Liver (tissue), 9 donors: ENCODE data around the gene CABLES1. TPM values are rescaled to one million over a fixed set of nuclear protein-coding genes. Genes with fewer than 3 reads are reported as not detected.

ENCODE experiments used
- DNase-seq: peaks from one replicate; pipeline ENCODE4 v3.0.0-alpha.2; 2017; ENCODE audit warnings: low spot score
- H3K27ac ChIP-seq, 2 donors: one replicate each; pipeline ENCODE4 v1.7.0; 2013; ENCODE audit warnings: inconsistent platforms in 2 of 2, low read length in 2 of 2, control low read depth in 1 of 2, low read depth in 1 of 2, mild to moderate bottlenecking in 1 of 2
- H3K27me3 ChIP-seq, 4 donors: one replicate each; pipeline versions ENCODE4 v1.6.1 to v1.7.0; 2013; ENCODE audit warnings: low read length in 3 of 4, inconsistent platforms in 1 of 4, mild to moderate bottlenecking in 1 of 4, moderate library complexity in 1 of 4; ENCODE audit not compliant: control insufficient read depth in 4 of 4, insufficient read depth in 4 of 4
- H3K36me3 ChIP-seq, 4 donors: one replicate each; pipeline versions ENCODE4 v1.6.1 to v1.7.0; 2013; ENCODE audit warnings: low read length in 3 of 4, mild to moderate bottlenecking in 3 of 4, low read depth in 1 of 4, moderate library complexity in 1 of 4; ENCODE audit not compliant: control insufficient read depth in 4 of 4, insufficient read depth in 3 of 4
- H3K4me1 ChIP-seq, 4 donors: one replicate each; pipeline versions ENCODE4 v1.6.1 to v1.7.0; 2013; ENCODE audit warnings: low read length in 3 of 4, mild to moderate bottlenecking in 3 of 4, moderate library complexity in 1 of 4; ENCODE audit not compliant: control insufficient read depth in 4 of 4, insufficient read depth in 4 of 4
- H3K4me3 ChIP-seq, 3 donors: one replicate each; pipeline versions ENCODE4 v1.6.1 to v1.7.0; 2013; ENCODE audit warnings: low read length in 3 of 3, control low read depth in 1 of 3, low read depth in 1 of 3, mild to moderate bottlenecking in 1 of 3
- H3K9ac ChIP-seq, 2 donors: one replicate each; pipeline ENCODE4 v1.7.0; 2013; ENCODE audit warnings: low read length in 2 of 2, mild to moderate bottlenecking in 2 of 2, moderate library complexity in 2 of 2, control low read depth in 1 of 2, low read depth in 1 of 2
- H3K9me3 ChIP-seq, 4 donors: one replicate each; pipeline versions ENCODE4 v1.6.1 to v1.7.0; 2013; ENCODE audit warnings: low read length in 3 of 4; ENCODE audit not compliant: control insufficient read depth in 4 of 4
- EGR1 ChIP-seq, 2 donors: IDR thresholded peaks; 2 replicates each; pipeline ENCODE4 v1.6.1; 2016 to 2018; ENCODE audit warnings: antibody characterized with exemption in 2 of 2, low read depth in 2 of 2
- FOXA1 ChIP-seq: IDR thresholded peaks from 2 replicates; pipeline ENCODE4 v1.6.1; 2016; ENCODE audit warnings: antibody characterized with exemption
- FOXA2 ChIP-seq: IDR thresholded peaks from 2 replicates; pipeline ENCODE4 v1.6.1; 2016; ENCODE audit warnings: antibody characterized with exemption
- GABPA ChIP-seq, 2 donors: IDR thresholded peaks in 1 of 2; conservative IDR thresholded peaks in 1 of 2; 2 replicates each; pipeline ENCODE4 v1.6.1; 2016; ENCODE audit warnings: antibody characterized with exemption in 2 of 2, mild to moderate bottlenecking in 1 of 2, moderate library complexity in 1 of 2
- HNF4A ChIP-seq, 2 donors: conservative IDR thresholded peaks; 2 replicates each; pipeline ENCODE4 v1.6.1; 2016; ENCODE audit warnings: antibody characterized with exemption in 2 of 2, mild to moderate bottlenecking in 2 of 2
- HNF4G ChIP-seq: IDR thresholded peaks from 2 replicates; pipeline ENCODE4 v1.6.1; 2016; ENCODE audit warnings: antibody characterized with exemption
- JUND ChIP-seq, 2 donors: IDR thresholded peaks; 2 replicates each; pipeline ENCODE4 v1.6.1; 2016; ENCODE audit warnings: antibody characterized with exemption in 2 of 2
- NR2F2 ChIP-seq: IDR thresholded peaks from 2 replicates; pipeline ENCODE4 v1.6.1; 2016; ENCODE audit warnings: antibody characterized with exemption
- RAD21 ChIP-seq, 2 donors: IDR thresholded peaks; 2 replicates each; pipeline ENCODE4 v1.6.1; 2016; ENCODE audit warnings: antibody characterized with exemption in 2 of 2, mild to moderate bottlenecking in 2 of 2
- SP1 ChIP-seq: IDR thresholded peaks from 2 replicates; pipeline ENCODE4 v1.6.1; 2018; ENCODE audit warnings: antibody characterized with exemption, mild to moderate bottlenecking
- TAF1 ChIP-seq: conservative IDR thresholded peaks from 2 replicates; pipeline ENCODE4 v1.6.1; 2016; ENCODE audit warnings: antibody characterized with exemption, mild to moderate bottlenecking
- YY1 ChIP-seq: IDR thresholded peaks from 2 replicates; pipeline ENCODE4 v1.6.1; 2016; ENCODE audit warnings: antibody characterized with exemption, mild to moderate bottlenecking
- WGBS: extraction: QIAGEN DNeasy Blood & Tissue Kit; methylation state at CpG from one replicate; pipeline ENCODE4 v1.1.7; 2013; 5-methylcytosine and 5-hydroxymethylcytosine counted together
- polyA plus RNA-seq, 2 donors: library from polyadenylated mRNA; stranded (reverse) in 1 of 2; unstranded in 1 of 2; fragments of 200-250 nt in 1 of 2; fragments of >200 nt in 1 of 2; fragmentation: Nextera tagmentation in 1 of 2; extraction: Ambion mirVana in 1 of 2; gene quantifications; one replicate each; pipeline versions ENCODE4 v1.2.1 to v1.2.3, GENCODE V29; 2013 to 2015
- total RNA-seq, 2 donors: library from RNA; depleted of rRNA; stranded (reverse); fragments of >200 nt; gene quantifications; one replicate each; pipeline ENCODE4 v1.2.3, GENCODE V29; 2014
- TF ChIP-seq, protein P1 (sequence below): IDR thresholded peaks from 2 replicates; pipeline ENCODE4 v1.6.1; 2016; ENCODE audit warnings: antibody characterized with exemption, mild to moderate bottlenecking
- TF ChIP-seq, protein P2 (sequence below): fragments of 150-350 bp; IDR thresholded peaks from 2 replicates; pipeline ENCODE4 v1.5.1; 2017; ENCODE audit warnings: improper control_type of control experiment, low read depth, low read length; ENCODE audit not compliant: missing input control
- donor health status: healthy.
- donor health status: healthy.
- donor health status: healthy.
- donor health status: healthy.
- donor health status: healthy.

Gene CABLES1
- total and polyA plus RNA-seq, 4 donors, result 3.3 to 8.9 (median 4.5) TPM

GRCh38 chr18:23243816-23244215 lies 108.5 kb downstream of the CABLES1 start:
- H3K36me3 ChIP-seq, result peaks cover 0 to 2% (median 0%) of the 10 kb centered on the region in 4 donors
- no peak overlapping the region for H3K9ac ChIP-seq
- DNase-seq, result no peak
- no peaks in the 10 kb centered on the region for H3K9me3 ChIP-seq
- no peak overlapping the region for H3K4me3 ChIP-seq
- H3K27ac ChIP-seq, result no peak overlapping the region
- H3K4me1 ChIP-seq, result peaks cover 0 to 12% (median 7%) of the 10 kb centered on the region in 4 donors
- no peak for TF ChIP-seq HNF4G
- WGBS, result 90% methylated on average over 12 of the region's 12 CpGs
- H3K27me3 ChIP-seq, result no peaks in the 10 kb centered on the region

DNA sequence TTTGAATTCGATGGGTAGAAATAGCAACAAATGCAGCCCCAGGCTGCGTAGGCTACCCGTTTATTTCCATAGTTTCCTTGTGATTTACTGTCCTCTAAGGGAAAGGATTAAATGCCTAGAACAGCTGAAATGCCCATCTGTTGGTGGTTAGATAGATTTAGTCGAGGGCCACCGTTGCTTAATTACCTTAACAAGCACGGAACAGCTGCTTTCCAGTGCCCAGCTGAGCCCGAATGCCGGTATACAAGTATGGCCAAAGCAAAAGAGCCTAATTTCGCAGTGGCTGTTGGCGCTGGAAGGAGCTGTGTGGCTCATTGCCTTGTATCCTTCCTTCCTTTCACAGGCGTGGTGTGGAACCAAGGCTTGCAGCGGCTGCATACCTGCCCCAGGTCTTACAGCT lies 109.1 kb downstream of the CABLES1 start:
- TF ChIP-seq NR2F2 (no peak), FOXA1 (no peak), HNF4A (conservative IDR thresholded peaks at IDR 0.05) (no peak), FOXA2 (no peak), SP1 (no peak), JUND (IDR thresholded peaks at IDR 0.05) (no peak)
- TF ChIP-seq, protein P1, sequence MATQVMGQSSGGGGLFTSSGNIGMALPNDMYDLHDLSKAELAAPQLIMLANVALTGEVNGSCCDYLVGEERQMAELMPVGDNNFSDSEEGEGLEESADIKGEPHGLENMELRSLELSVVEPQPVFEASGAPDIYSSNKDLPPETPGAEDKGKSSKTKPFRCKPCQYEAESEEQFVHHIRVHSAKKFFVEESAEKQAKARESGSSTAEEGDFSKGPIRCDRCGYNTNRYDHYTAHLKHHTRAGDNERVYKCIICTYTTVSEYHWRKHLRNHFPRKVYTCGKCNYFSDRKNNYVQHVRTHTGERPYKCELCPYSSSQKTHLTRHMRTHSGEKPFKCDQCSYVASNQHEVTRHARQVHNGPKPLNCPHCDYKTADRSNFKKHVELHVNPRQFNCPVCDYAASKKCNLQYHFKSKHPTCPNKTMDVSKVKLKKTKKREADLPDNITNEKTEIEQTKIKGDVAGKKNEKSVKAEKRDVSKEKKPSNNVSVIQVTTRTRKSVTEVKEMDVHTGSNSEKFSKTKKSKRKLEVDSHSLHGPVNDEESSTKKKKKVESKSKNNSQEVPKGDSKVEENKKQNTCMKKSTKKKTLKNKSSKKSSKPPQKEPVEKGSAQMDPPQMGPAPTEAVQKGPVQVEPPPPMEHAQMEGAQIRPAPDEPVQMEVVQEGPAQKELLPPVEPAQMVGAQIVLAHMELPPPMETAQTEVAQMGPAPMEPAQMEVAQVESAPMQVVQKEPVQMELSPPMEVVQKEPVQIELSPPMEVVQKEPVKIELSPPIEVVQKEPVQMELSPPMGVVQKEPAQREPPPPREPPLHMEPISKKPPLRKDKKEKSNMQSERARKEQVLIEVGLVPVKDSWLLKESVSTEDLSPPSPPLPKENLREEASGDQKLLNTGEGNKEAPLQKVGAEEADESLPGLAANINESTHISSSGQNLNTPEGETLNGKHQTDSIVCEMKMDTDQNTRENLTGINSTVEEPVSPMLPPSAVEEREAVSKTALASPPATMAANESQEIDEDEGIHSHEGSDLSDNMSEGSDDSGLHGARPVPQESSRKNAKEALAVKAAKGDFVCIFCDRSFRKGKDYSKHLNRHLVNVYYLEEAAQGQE, result no peak
- TF ChIP-seq, protein P2, sequence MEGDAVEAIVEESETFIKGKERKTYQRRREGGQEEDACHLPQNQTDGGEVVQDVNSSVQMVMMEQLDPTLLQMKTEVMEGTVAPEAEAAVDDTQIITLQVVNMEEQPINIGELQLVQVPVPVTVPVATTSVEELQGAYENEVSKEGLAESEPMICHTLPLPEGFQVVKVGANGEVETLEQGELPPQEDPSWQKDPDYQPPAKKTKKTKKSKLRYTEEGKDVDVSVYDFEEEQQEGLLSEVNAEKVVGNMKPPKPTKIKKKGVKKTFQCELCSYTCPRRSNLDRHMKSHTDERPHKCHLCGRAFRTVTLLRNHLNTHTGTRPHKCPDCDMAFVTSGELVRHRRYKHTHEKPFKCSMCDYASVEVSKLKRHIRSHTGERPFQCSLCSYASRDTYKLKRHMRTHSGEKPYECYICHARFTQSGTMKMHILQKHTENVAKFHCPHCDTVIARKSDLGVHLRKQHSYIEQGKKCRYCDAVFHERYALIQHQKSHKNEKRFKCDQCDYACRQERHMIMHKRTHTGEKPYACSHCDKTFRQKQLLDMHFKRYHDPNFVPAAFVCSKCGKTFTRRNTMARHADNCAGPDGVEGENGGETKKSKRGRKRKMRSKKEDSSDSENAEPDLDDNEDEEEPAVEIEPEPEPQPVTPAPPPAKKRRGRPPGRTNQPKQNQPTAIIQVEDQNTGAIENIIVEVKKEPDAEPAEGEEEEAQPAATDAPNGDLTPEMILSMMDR, result no peak
- Histone ChIP-seq H3K9ac (no peak overlapping the region), H3K27ac (no peak overlapping the region), H3K9me3 (peaks cover 0 to 2% (median 0%) of the 10 kb centered on the region in 4 donors), H3K27me3 (no peaks in the 10 kb centered on the region), H3K4me1 (peaks cover 0 to 8% (median 4%) of the 10 kb centered on the region in 4 donors), H3K36me3 (peaks cover 0 to 2% (median 0%) of the 10 kb centered on the region in 4 donors), H3K4me3 (no peak overlapping the region)
- DNase-seq, result no peak
- 90% methylated on average over 12 of the region's 12 CpGs for WGBS

DNA sequence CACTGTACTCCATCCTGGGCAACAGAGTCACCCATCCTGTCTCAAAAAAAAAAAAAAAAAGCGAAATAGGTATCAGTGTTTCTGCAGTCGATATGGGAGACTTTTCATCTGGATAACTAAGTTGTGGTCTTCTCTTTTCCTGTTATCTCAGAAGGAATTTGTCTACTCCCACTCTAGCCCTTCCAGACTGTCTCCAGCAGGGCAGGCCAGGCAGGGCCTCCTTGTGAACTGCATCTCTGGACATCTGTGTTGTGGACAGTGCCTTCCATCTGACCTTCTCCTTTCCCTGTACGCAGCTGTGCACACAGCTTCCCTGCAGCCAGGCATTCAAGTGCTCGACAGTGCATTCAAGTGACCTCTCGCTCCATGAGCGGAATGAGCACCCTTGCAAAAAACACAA lies 110.2 kb downstream of the CABLES1 start:
- DNase-seq, result no peak
- no peaks in the 10 kb centered on the region for H3K27me3 ChIP-seq
- 93% methylated on average over 6 of the region's 6 CpGs for WGBS
- TF ChIP-seq GABPA (IDR thresholded peaks at IDR 0.05 in 1 of 2, conservative IDR thresholded peaks at IDR 0.05 in 1 of 2) (no peak), HNF4G (no peak), EGR1 (IDR thresholded peaks at IDR 0.05; ENCODE audit: low read depth in 2 of 2) (no peak), YY1 (no peak), RAD21 (IDR thresholded peaks at IDR 0.05) (no peak), TAF1 (no peak)
- TF ChIP-seq, protein P1, result no peak
- TF ChIP-seq, protein P2, result no peak
- peaks cover 0 to 2% (median 0%) of the 10 kb centered on the region in 4 donors for H3K9me3 ChIP-seq
- H3K4me3 ChIP-seq, result no peak overlapping the region
- H3K36me3 ChIP-seq, result peaks cover 0 to 2% (median 0%) of the 10 kb centered on the region in 4 donors
- H3K4me1 ChIP-seq, result peaks cover 0 to 8% (median 4%) of the 10 kb centered on the region in 4 donors
- H3K9ac ChIP-seq, result no peak overlapping the region
- H3K27ac ChIP-seq, result no peak overlapping the region
